Trophoblast cell (in vitro differentiated cells and primary cell): ENCODE data around the gene COX6A1.

Experiments used
- DNase-seq, 2 donors: peaks; one replicate each; pipeline ENCODE4 v3.0.0-alpha.2; 2016
- H2AFZ ChIP-seq: 2 replicates; pipeline ENCODE4 v1.6.1; 2013; ENCODE audit warnings: low read length, moderate library complexity, mild to moderate bottlenecking; ENCODE audit not compliant: insufficient read depth, poor library complexity
- H2AK5ac ChIP-seq: 2 replicates; pipeline ENCODE4 v1.6.1; 2013; ENCODE audit warnings: mild to moderate bottlenecking, low read length
- H2BK120ac ChIP-seq: 2 replicates; pipeline ENCODE4 v1.6.1; 2013; ENCODE audit warnings: low read length, mild to moderate bottlenecking, moderate library complexity; ENCODE audit not compliant: insufficient read depth, poor library complexity
- H2BK12ac ChIP-seq: 2 replicates; pipeline ENCODE4 v1.6.1; 2013; ENCODE audit warnings: mild to moderate bottlenecking, low read length, moderate library complexity
- H2BK5ac ChIP-seq: 2 replicates; pipeline ENCODE4 v1.6.1; 2013; ENCODE audit warnings: low read length, low read depth, moderate library complexity, mild to moderate bottlenecking; ENCODE audit not compliant: poor library complexity
- H3K14ac ChIP-seq: 2 replicates; pipeline ENCODE4 v1.6.1; 2013; ENCODE audit warnings: mild to moderate bottlenecking, low read length
- H3K18ac ChIP-seq: 2 replicates; pipeline ENCODE4 v1.6.1; 2013; ENCODE audit warnings: mild to moderate bottlenecking, low read length
- H3K23ac ChIP-seq: 2 replicates; pipeline ENCODE4 v1.6.1; 2013; ENCODE audit warnings: low read length
- H3K27ac ChIP-seq: 2 replicates; pipeline ENCODE4 v1.5.1; 2013; ENCODE audit warnings: low read depth, mild to moderate bottlenecking, inconsistent platforms, low read length, moderate library complexity
- H3K27me3 ChIP-seq: 2 replicates; pipeline ENCODE4 v1.6.1; 2013; ENCODE audit warnings: inconsistent platforms, mild to moderate bottlenecking, low read length, moderate library complexity; ENCODE audit not compliant: insufficient read depth
- H3K36me3 ChIP-seq, 2 experiments: 1 replicate in 1 of 2; 2 replicates in 1 of 2; pipeline ENCODE4 v1.6.1; 2013; ENCODE audit warnings: low read length in 2 of 2, mild to moderate bottlenecking in 2 of 2, moderate library complexity in 1 of 2; ENCODE audit not compliant: insufficient read depth in 2 of 2, control insufficient read depth in 1 of 2
- H3K4ac ChIP-seq: 2 replicates; pipeline ENCODE4 v1.6.1; 2013; ENCODE audit warnings: low read depth, mild to moderate bottlenecking, low read length, moderate library complexity
- H3K4me1 ChIP-seq, 2 experiments: 1 replicate in 1 of 2; 2 replicates in 1 of 2; pipeline ENCODE4 v1.6.1; 2013; ENCODE audit warnings: low read length in 2 of 2, mild to moderate bottlenecking in 2 of 2, moderate library complexity in 1 of 2; ENCODE audit not compliant: insufficient read depth in 2 of 2, control insufficient read depth in 1 of 2
- H3K4me2 ChIP-seq: 2 replicates; pipeline ENCODE4 v1.6.1; 2013; ENCODE audit warnings: inconsistent platforms, mild to moderate bottlenecking, low read length, moderate library complexity
- H3K4me3 ChIP-seq: 2 replicates; pipeline ENCODE4 v1.5.1; 2013; ENCODE audit warnings: mild to moderate bottlenecking, low read depth, low read length, inconsistent platforms
- H3K79me1 ChIP-seq: one replicate; pipeline ENCODE4 v1.6.1; 2013; ENCODE audit warnings: low read length
- H3K79me2 ChIP-seq: 2 replicates; pipeline ENCODE4 v1.6.1; 2013; ENCODE audit warnings: low read length, mild to moderate bottlenecking; ENCODE audit not compliant: control insufficient read depth, insufficient read depth, poor library complexity
- H3K9ac ChIP-seq: 2 replicates; pipeline ENCODE4 v1.6.1; 2013; ENCODE audit warnings: mild to moderate bottlenecking, low read length
- H3K9me3 ChIP-seq: 2 replicates; pipeline ENCODE4 v1.6.1; 2013; ENCODE audit warnings: low read depth, mild to moderate bottlenecking, control low read depth, inconsistent platforms, low read length; ENCODE audit not compliant: insufficient read depth
- H4K12ac ChIP-seq: 2 replicates; pipeline ENCODE4 v1.6.1; 2013; ENCODE audit warnings: low read depth, mild to moderate bottlenecking, low read length, moderate library complexity
- H4K8ac ChIP-seq: 2 replicates; pipeline ENCODE4 v1.6.1; 2013; ENCODE audit warnings: low read depth, mild to moderate bottlenecking, low read length, moderate library complexity
- H4K91ac ChIP-seq: one replicate; pipeline ENCODE4 v1.6.1; 2013; ENCODE audit warnings: low read depth, mild to moderate bottlenecking, low read length, moderate library complexity
- WGBS: extraction: QIAGEN DNeasy Blood & Tissue Kit; methylation state at CpG from one replicate; pipeline ENCODE4 v1.1.7; 2013; ENCODE audit warnings: missing lambda C conversion rate; ENCODE audit not compliant: insufficient read length, insufficient coverage; ENCODE audit errors: extremely low coverage; 5-methylcytosine and 5-hydroxymethylcytosine counted together

The COX6A1 gene

GRCh38 chr12:120403869-120404268 lies 34.0 kb upstream of the COX6A1 start:
- Histone ChIP-seq H4K12ac (no peak overlapping the region), H3K9me3 (peaks cover 1% of the 10 kb centered on the region), H3K4me3 (no peak overlapping the region), H3K27me3 (no peaks in the 10 kb centered on the region), H3K4me1 (no peaks in the 10 kb centered on the region), H2AFZ (no peak overlapping the region), H3K27ac (no peak overlapping the region), H3K4ac (no peak overlapping the region), H2BK120ac (no peak overlapping the region), H3K79me1 (no peaks in the 10 kb centered on the region), H3K14ac (no peak overlapping the region), H4K91ac (no peak overlapping the region), H2AK5ac (no peak overlapping the region), H3K9ac (no peak overlapping the region), H3K18ac (no peak overlapping the region), H2BK5ac (no peak overlapping the region), H2BK12ac (no peak overlapping the region), H3K79me2 (no peaks in the 10 kb centered on the region), H3K4me2 (no peak overlapping the region), H3K36me3 (no peaks in the 10 kb centered on the region), H3K23ac (no peak overlapping the region), H4K8ac (no peak overlapping the region)
- no peak for DNase-seq
- no CpG with 5 or more reads among the region's 3 CpGs for WGBS

DNA sequence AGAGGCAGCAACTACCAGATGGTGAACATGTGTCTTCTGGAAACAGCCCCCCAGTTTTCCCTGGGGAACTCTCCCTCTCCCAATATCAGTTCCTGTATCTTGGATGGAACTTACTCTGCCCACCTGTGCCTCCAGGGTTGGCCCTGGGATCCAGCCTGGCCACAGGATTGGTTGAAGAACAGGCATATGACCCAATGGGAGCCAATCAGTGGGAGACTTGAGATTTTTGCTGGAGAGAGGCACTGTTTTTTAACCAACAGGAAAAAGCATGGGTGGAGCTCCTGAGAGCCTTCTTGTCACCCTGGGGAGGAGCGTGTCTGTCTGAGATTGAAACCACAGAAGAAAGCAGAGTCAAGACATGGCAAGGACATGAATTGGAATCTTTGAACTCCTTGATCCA lies 33.6 kb upstream of the COX6A1 start:
- H3K18ac ChIP-seq: no peak overlapping the region
- H3K23ac ChIP-seq: no peak overlapping the region
- H4K91ac ChIP-seq: no peak overlapping the region
- H3K9ac ChIP-seq: no peak overlapping the region
- H3K27me3 ChIP-seq: no peaks in the 10 kb centered on the region
- no peak overlapping the region for H4K8ac ChIP-seq
- H3K4ac ChIP-seq: no peak overlapping the region
- H3K79me1 ChIP-seq: no peaks in the 10 kb centered on the region
- no peak for DNase-seq
- no peaks in the 10 kb centered on the region for H3K36me3 ChIP-seq
- no peaks in the 10 kb centered on the region for H3K4me1 ChIP-seq
- H4K12ac ChIP-seq: no peak overlapping the region
- no peak overlapping the region for H2AK5ac ChIP-seq
- no peak overlapping the region for H2BK120ac ChIP-seq
- H3K4me3 ChIP-seq: no peak overlapping the region
- H3K4me2 ChIP-seq: no peak overlapping the region
- H3K9me3 ChIP-seq: peaks cover 1% of the 10 kb centered on the region
- H2BK5ac ChIP-seq: no peak overlapping the region
- H3K79me2 ChIP-seq: no peaks in the 10 kb centered on the region
- no peak overlapping the region for H3K27ac ChIP-seq
- H2AFZ ChIP-seq: no peak overlapping the region
- WGBS: no CpG with 5 or more reads among the region's 1 CpG
- no peak overlapping the region for H2BK12ac ChIP-seq
- no peak overlapping the region for H3K14ac ChIP-seq

DNA sequence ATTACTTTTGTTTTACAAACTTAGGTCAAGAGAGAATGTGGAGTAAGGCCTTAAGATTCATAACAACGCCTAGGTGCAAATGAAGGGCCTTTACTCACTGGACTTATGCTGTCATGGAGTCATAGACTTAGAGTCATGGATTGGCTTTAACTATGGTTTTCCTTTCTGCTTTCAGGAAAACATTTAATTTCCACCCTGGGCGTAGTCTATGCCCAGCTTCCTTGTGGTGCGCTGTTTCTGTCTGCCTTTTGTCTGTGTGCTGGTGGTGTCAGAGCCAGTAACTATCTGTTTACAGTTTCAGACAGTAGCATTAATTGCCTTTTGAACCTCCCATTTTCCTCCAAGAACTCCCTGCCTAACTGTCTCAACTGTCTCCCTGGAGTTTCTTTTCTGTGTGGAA lies 31.8 kb upstream of the COX6A1 start:
- H3K14ac ChIP-seq: no peak overlapping the region
- DNase-seq: no peak
- no peak overlapping the region for H4K91ac ChIP-seq
- no peaks in the 10 kb centered on the region for H3K79me2 ChIP-seq
- no CpG with 5 or more reads among the region's 3 CpGs for whole genome bisulfite sequencing
- no peak overlapping the region for H2BK120ac ChIP-seq
- H3K79me1 ChIP-seq: no peaks in the 10 kb centered on the region
- no peak overlapping the region for H2AFZ ChIP-seq
- H3K36me3 ChIP-seq: no peaks in the 10 kb centered on the region
- H3K4me3 ChIP-seq: no peak overlapping the region
- no peak overlapping the region for H3K23ac ChIP-seq
- H3K9me3 ChIP-seq: peaks cover 1% of the 10 kb centered on the region
- H3K4ac ChIP-seq: no peak overlapping the region
- no peak overlapping the region for H3K4me2 ChIP-seq
- H2AK5ac ChIP-seq: no peak overlapping the region
- no peak overlapping the region for H3K27ac ChIP-seq
- no peak overlapping the region for H2BK12ac ChIP-seq
- no peaks in the 10 kb centered on the region for H3K27me3 ChIP-seq
- H4K12ac ChIP-seq: no peak overlapping the region
- H4K8ac ChIP-seq: no peak overlapping the region
- H3K18ac ChIP-seq: no peak overlapping the region
- H3K4me1 ChIP-seq: no peaks in the 10 kb centered on the region
- H2BK5ac ChIP-seq: no peak overlapping the region
- H3K9ac ChIP-seq: no peak overlapping the region

GRCh38 chr12:120406553-120406952 lies 31.4 kb upstream of the COX6A1 start:
- Histone ChIP-seq H3K4me3 (no peak overlapping the region), H3K9me3 (peaks cover 1% of the 10 kb centered on the region), H2BK120ac (no peak overlapping the region), H2BK5ac (no peak overlapping the region), H3K4me2 (no peak overlapping the region), H3K4me1 (no peaks in the 10 kb centered on the region), H3K79me1 (no peaks in the 10 kb centered on the region), H2AFZ (no peak overlapping the region), H3K4ac (no peak overlapping the region), H3K27me3 (no peaks in the 10 kb centered on the region), H3K27ac (no peak overlapping the region), H4K8ac (no peak overlapping the region), H3K23ac (no peak overlapping the region), H3K79me2 (no peaks in the 10 kb centered on the region), H2BK12ac (no peak overlapping the region), H3K18ac (no peak overlapping the region), H4K12ac (no peak overlapping the region), H2AK5ac (no peak overlapping the region), H3K9ac (no peak overlapping the region), H3K14ac (no peak overlapping the region), H4K91ac (no peak overlapping the region), H3K36me3 (no peaks in the 10 kb centered on the region)
- WGBS: no CpG with 5 or more reads among the region's 3 CpGs
- no peak for DNase-seq
